ENCODE data around the gene FOXP3.
"Not testable (repeated sequence)": the region's sequence is repeated elsewhere in the genome, so short reads cannot be mapped to it uniquely, and the experiment has no call there.

The FOXP3 gene

GRCh38 chrX:49264460-49264859, at the start of gene FOXP3:
TSS of gene FOXP3 (minus strand) at chrX:49264710. CDS start at chrX:49258505, 6,205 bp downstream.
- DNase-seq (ENCODE audit: low read depth), result no peak
- no peak within 1 kb of the TSS for H3K4me3 ChIP-seq (ENCODE audit: low read depth, low read length)
- no peak for TF ChIP-seq CTCF (IDR thresholded peaks at IDR 0.05; ENCODE audit: low read depth, low read length, missing control alignments)

GRCh38 chrX:49312176-49312575, 47.7 kb upstream of the FOXP3 start:
- H3K4me3 ChIP-seq (ENCODE audit: low read depth, low read length), result no peak overlapping the region
- no peak for DNase-seq (ENCODE audit: low read depth)
- TF ChIP-seq CTCF (IDR thresholded peaks at IDR 0.05; ENCODE audit: low read depth, low read length, missing control alignments), result no peak

- TF ChIP-seq CTCF (IDR thresholded peaks at IDR 0.05; ENCODE audit: low read depth, low read length, missing control alignments), result no peak
- no peak for DNase-seq (ENCODE audit: low read depth)
- H3K4me3 ChIP-seq (ENCODE audit: low read depth, low read length), result no peak overlapping the region
Observed at GRCh38 chrX:49310371-49310770, 45.9 kb upstream of the FOXP3 start.

GRCh38 chrX:49309401-49309981, 45.0 kb upstream of the FOXP3 start:
- no peak for DNase-seq (ENCODE audit: low read depth)
- H3K4me3 ChIP-seq (ENCODE audit: low read depth, low read length), result no peak overlapping the region; the same call in 1 of the 2 replicates
- no peak for TF ChIP-seq CTCF (IDR thresholded peaks at IDR 0.05; ENCODE audit: low read depth, low read length, missing control alignments)

- no peak overlapping the region; the same call in 1 of the 2 replicates for H3K4me3 ChIP-seq (ENCODE audit: low read depth, low read length)
- DNase-seq (ENCODE audit: low read depth), result no peak
- TF ChIP-seq CTCF (IDR thresholded peaks at IDR 0.05; ENCODE audit: low read depth, low read length, missing control alignments), result no peak
Observed at GRCh38 chrX:49308604-49309269, 44.2 kb upstream of the FOXP3 start.

GRCh38 chrX:49307775-49308174, 43.3 kb upstream of the FOXP3 start:
- not testable (repeated sequence) for H3K4me3 ChIP-seq (ENCODE audit: low read depth, low read length); DNase-seq (ENCODE audit: low read depth)

- no peak for TF ChIP-seq CTCF (IDR thresholded peaks at IDR 0.05; ENCODE audit: low read depth, low read length, missing control alignments)
Observed at GRCh38 chrX:49303346-49303745, 38.8 kb upstream of the FOXP3 start, which contains the start of gene GAGE10. TSS of gene GAGE10 (plus strand) at chrX:49303646. CDS start at chrX:49304860, 1,214 bp downstream.

More at GRCh38 chrX:49303346-49303745, 38.8 kb upstream of the FOXP3 start, which contains the start of gene GAGE10:
- no peak for DNase-seq (ENCODE audit: low read depth)
- no peak within 1 kb of the TSS for H3K4me3 ChIP-seq (ENCODE audit: low read depth, low read length)
